ENCODE results near the gene ANAPC5.
"Not testable (repeated sequence)": the region's sequence is repeated elsewhere in the genome, so short reads cannot be mapped to it uniquely, and the experiment has no call there.

The ANAPC5 gene, protein sequence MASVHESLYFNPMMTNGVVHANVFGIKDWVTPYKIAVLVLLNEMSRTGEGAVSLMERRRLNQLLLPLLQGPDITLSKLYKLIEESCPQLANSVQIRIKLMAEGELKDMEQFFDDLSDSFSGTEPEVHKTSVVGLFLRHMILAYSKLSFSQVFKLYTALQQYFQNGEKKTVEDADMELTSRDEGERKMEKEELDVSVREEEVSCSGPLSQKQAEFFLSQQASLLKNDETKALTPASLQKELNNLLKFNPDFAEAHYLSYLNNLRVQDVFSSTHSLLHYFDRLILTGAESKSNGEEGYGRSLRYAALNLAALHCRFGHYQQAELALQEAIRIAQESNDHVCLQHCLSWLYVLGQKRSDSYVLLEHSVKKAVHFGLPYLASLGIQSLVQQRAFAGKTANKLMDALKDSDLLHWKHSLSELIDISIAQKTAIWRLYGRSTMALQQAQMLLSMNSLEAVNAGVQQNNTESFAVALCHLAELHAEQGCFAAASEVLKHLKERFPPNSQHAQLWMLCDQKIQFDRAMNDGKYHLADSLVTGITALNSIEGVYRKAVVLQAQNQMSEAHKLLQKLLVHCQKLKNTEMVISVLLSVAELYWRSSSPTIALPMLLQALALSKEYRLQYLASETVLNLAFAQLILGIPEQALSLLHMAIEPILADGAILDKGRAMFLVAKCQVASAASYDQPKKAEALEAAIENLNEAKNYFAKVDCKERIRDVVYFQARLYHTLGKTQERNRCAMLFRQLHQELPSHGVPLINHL

DNA sequence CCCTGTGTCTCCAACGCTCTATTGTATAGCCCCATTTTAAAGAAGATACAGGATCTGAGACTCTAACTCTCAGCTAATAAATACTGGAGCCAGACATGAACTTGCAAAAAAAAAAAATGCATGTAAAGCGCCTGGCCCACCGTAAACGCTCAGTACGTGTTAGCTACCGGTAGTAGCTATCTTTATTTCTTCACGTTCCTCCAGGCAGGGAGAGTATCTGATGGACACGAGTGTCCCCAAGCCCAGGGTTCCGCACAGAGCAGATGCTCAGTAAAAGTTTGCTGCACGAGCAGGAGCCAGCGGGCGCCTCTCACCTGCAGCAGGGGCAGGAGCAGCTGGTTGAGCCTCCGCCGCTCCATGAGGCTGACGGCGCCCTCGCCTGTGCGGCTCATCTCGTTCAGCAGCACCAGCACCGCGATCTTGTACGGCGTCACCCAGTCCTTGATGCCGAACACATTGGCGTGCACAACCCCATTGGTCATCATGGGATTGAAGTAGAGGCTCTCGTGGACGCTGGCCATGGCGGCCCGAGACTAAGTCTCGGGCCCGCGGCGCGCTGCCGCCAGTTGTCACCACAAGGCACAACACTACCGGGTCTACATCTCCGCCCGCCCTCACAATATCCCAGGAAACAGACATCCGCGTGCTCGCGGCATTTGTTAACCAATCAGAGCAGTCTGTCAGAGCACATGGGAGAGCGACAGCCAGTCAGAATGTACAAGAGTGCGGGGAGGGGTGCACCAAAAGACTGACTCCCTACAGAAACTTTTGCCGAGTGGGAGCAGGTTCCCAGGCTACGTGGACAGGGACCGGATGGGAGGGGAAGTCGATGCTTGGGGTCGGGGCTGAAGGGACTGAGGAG lies at the start of gene ANAPC5:
Gene ANAPC5, minus strand, starts transcription at position 592 of the 862 bp plus-strand sequence. Its CDS starts 71 bp downstream, at position 521.
- peak; percentile 91 for DNase-seq

DNA sequence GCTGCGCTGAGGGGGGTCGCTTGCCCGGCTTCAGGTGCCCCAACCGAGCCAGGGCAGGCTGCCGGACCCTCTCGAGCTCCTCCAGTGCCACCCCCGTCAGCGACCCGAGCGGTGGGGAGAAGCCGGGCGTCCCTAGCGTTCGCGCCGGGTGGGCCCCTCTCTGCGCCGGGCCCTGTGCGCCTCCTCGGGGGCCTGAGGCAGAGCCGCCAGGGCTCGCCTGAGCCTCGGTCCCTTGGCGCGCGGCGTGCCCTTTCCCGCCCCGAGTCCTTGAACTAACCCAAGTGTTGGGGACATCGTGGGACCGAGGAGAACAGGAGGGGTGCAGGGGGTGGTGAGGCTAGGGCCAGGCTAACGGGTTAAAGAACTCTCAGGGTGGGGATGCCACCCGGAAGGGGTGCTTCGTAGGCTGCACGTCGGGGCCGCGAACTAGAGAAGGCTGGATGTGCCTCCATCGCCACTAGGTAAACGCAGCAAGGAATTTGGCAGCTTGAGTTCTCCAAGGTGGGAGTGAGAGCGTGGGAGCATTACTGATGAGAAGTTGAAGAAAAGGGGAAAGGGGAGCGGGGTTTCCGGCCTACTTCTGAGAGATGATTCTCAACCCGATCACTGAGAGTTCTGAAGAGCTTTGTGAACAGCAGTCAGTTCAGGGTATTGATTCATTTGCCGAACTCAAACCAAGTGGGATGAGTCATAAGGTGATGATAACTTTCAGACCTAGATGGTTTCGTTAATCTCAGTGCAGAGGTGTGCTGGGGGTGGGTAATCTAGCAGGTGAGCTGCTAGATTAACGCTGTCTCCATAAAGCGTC lies 48.3 kb upstream of the ANAPC5 start:
- DNase-seq: peak; percentile 20

DNA sequence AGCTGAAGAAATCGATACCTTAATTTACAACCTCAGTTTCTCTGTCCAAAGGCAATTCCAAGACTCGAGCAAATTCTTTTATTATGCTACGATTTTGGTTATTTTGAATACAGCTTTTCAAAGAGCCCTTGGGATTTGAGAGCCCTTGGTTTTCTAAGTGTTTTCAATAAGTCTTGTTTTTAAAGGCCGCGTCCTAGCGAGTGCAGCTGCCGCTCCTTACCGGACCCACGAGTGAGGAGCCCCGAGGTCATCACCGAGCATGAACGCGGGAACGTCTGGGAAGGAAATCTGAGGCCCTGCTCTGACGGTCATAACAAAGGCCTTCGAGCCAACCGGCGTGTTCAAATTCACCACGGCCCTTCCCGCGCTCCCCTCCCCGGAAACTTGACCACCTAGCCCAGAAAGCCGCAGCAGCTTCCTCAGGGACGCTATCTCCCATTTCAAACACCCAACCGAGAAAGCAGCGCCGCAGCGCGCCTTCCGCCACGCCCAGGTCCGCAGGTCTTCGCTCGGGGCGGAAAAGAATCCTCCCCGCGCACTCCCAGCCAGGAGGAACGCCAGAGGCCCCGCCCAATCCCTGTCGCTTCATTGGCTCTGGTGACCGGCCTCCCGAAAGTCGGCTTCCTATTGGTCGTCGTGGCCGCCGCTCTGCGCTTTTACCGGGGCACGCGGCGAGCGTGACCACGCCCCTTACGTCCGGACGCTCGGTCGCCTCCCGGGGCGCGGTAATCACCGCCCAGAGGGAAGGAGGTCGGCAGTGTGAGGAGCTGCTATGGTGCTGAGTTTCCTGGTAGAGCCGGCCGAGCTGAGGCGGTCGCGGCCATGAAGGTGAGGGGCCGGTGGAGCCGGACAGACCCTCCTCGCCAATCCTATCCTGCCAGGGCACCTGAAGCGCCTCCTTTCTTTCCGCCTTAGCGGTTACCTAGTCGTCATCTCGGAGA lies 47.5 kb upstream of the ANAPC5 start, which contains the start of gene RNF34:
Gene RNF34, plus strand, starts transcription at position 728 of the 941 bp plus-strand sequence. Its CDS starts 95 bp downstream, at position 823.
- DNase-seq: peak; percentile 96

DNA sequence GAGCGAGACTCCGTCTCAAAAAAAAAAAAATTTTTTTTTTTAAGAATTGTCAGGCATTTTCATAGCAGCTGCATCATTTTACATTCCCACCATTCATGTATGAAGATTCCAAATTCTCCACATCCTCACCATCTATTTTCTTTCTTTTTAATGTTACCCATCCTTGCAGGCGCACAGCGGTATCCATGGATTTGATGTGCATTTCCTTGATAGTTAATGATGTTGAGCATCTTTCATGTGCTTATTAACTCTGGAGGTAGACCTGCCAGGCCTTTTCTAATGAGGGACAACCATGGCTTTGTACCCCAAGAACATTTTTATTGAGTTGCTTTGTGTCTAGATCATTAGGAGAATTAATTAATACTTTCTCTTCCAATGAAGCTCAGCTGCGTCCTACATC lies 46.1 kb upstream of the ANAPC5 start:
- DNase-seq: no peak

DNA sequence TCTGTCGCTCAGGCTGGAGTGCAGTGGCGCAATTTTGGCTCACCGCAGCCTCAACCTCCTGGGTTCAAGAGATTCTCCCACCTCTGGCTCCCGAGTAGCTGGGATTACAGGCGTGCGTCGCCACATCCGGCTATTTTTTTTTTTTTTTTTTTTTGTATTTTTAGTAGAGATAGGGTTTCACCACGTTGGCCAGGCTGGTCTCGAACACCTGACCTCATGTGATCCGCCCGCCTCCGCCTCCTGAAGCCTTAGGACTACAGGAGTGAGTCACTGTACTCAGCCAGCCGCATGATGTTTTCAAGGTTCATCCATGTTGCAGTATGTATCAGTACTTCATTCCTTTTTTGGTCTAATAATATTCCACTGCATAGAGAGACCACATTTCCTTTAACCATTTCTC lies 45.3 kb upstream of the ANAPC5 start:
- no peak for DNase-seq

DNA sequence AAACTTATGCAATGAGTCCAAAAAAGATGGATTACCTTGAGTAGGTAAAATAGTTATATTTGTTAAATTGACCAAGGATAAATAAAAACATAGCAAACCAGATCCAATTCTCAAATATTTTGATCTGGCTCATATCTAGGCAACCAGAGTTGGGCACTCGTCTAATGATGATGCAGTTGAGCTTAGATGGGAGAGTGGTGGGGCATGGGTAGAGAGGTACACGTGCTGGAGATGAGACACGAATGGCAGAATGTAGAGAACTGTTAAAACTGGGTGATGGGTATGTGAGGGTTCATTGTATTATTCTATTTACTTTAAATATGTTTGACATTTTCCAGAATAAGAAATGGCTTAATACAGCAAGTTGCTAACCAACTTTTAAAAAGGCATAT lies 40.1 kb upstream of the ANAPC5 start:
- DNase-seq: no peak

DNA sequence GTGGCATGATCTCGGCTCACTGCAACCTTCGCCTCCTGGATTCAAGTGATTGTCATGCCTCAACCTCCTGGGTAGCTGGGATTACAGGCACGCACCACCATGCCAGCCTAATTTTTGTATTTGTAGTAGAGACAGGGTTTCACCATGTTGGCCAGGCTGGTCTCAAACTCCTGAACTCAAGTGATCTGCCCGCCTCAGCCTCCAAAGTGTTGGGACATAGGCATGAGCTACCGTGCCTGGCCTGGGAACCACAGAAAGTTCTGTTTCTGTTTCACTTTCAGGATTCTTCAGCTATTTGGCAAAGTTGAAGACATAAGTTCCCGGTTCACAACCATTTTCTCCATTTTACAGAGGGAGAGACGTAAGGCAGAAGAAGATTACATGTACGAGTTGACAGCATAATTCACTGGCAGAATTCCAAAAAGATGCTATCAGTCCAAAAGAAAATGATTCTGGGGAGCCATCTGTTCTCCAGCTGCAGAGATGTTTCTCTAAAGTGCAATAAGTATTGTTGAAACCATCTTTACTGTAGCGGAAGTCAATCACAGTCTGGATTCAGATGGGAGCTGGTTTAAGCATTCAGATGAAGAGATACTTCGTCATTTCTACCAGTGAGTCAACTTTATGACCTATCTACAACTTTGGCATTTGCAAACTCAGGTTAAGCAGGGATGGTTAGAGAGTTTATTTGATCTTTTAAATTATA lies 39.6 kb upstream of the ANAPC5 start:
- no peak for DNase-seq

DNA sequence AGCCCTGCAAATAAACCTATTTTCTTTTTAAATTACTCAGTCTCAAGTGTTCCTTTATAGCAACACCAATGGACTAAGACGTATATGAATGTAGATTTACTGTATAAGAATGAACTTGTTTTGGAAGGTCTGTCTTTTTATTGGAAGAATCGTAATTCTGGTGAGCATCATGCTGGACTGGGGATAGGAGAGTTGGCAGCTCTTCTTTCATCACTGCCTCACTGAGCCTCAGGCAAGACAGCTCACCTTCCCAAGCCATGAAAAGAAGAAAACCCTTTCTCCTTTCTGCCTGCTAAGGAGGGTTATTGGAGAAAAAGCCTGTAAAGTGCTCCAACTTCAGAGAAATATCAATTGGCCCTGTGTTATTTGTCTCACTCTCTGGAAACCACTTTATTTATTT lies 38.6 kb upstream of the ANAPC5 start:
- no peak for DNase-seq

DNA sequence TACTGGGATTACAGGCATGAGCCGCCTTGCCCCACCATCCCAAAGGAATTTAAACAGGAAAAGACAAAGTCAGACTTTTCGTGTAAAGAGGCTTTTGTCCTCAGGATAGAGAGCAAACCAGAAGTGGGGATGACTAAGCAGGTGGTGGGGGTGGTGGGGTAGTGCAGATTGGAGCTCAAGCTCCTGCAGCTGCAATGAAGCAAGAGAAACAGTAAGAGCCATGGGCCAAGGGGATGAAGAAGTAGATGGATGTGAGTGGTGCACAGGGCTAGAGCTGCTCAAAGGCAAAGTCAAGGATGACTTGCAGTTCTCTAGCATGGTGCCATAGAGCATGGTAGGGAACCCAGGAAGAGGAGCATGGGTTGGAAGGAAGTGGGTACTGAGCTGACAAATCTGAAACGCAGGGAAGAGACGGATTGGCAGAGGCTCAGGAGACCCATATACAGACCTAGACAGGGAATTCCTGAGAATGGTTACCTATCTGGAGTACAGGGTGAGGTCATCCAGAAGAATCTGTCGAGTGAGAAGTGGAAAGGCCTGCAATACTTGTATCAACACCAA lies 36.3 kb upstream of the ANAPC5 start:
- DNase-seq: no peak

DNA sequence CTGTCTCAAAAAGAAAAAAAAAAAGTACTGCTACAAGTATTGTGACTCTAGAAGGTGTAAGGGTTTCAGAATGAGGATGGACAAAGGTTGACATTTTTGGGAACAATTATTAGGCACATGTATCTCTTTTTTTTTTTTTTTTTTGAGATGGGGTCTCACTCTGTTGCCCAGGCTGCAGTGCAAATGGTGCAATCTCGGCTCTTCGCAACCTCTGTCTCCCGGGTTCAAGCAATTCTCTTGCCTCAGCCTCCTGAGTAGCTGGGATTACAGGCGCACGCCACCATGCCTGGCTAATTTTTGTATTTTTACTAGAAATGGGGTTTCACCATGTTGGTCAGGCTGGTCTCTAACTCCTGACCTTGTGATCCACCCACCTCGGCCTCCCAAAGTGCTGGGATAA lies 32.7 kb upstream of the ANAPC5 start:
- not testable (repeated sequence) for DNase-seq

DNA sequence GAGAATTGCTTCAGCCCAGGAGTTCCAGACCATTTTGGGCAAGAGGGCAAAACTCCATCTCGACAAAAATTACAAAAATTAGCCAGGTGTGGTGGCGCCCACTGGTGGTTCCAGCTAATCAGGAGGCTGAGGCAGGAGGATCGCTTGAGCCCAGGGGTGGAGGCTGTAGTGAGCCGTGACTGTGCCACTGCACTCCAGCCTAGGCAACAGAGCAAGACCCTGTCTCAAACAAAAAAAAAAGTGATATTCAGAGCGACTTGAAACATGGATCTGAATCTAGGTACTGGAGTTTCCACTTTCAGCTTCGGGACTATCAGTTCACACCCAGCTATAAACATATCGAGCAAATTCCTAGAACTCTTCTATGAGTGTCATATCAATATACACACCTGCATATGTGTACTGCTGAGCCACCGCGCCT lies 31.4 kb upstream of the ANAPC5 start:
- DNase-seq: no peak

DNA sequence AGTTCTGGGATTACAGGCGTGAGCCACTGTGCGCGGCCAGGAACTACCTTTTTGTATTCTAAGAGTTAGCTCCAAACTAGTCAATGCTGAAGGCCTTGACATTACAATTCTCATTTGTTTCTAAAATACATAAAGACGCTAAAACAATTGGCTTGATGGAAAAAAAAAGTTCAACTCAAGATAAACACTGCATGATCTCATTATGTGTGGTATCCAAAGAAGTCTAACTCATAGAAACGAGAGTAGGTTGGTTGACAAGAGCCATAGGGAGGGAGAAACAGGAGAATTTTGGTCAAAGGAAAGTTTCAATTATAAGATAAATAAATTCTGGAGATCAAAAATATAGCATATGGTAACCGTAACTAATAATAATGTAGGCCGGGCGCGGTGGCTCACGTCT lies 27.7 kb upstream of the ANAPC5 start:
- DNase-seq: no peak

DNA sequence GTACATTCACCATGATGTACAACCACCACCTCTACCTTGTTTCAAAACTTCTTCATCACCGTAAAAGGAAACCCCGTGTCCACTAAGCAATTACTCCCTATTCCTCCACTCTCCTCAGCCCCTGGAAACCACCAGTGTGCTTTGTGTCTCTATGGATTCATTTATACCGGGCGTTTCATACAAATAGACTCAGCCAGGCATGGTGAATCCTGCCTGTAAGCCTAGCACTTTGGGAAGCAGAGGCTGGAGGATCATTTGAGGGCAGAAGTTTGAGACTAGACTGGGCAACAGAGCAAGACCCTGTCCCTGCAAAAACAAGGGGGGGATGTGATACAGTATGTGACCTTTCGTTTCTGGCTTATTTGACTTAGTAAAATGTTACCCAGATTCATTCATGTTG lies 26.5 kb upstream of the ANAPC5 start:
- DNase-seq: no peak

DNA sequence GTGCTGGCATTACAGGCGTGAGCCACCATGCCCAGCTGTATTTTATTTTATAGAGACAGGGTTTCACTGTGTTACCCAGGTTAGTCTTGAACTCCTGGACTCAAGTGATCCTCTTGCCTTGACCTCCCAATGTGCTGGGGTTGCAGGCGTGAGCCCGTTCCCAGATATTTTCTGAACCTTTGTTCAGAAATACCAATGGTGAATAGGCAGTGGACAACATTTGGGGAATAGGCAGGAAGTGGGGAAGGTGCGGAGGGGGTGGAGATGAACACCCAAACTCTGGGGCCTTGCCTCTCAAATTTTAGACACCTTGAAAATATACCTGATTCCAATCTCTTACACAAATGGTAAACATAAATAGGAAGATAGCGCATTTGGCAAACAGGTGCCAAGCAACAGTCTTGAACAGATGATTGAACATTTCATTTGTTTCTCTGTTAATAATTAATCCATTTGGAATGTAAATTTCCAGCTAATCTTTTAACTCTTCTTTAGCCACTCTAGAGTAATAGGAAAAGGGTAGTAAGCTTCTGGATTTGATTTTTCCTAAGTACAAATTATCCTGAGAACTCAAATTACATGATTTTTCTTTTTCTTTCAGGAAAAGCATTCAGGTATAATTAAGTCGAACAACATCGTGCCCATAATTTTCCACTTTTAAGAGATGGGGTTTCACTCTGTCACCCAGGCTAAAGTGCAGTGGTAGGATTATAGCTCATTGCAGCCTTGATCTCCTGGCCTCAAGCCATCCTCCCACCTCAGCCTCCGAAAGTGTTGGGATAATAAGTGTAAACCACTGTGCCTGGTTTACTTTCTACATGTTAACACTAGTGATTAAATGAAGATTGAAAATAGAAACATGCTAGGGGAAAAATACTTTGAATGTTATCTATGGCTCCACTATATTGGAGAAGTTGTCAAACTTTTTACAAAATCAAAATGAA lies 24.8 kb upstream of the ANAPC5 start:
- no peak for DNase-seq

DNA sequence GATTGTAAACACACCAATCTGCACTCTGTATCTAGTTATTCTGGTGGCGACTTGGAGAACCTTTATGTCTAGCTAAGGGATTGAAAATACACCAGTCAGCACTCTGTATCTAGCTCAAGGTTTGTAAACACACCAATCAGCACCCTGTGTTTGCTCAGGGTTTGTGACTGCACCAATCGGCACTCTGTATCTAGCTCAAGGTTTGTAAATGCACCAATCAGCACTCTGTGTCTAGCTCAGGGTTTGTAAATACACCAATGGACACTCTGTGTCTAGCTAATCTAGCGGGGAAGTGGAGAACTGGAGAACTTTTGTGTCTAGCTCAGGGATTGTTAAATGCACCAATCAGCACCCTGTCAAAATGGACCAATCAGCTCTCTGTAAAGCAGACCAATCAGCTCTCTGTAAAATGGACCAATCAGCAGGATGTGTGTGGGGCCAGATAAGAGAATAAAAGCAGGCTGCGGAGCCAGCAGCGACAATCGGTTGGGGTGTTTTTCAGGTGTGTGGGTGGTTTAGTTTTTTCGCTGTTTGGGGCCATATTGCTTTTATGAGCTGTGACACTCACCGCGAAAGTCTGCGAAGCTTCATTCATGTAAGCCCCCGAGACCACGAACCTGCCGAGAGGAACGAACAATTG lies 22.9 kb upstream of the ANAPC5 start:
- not testable (repeated sequence) for DNase-seq

DNA sequence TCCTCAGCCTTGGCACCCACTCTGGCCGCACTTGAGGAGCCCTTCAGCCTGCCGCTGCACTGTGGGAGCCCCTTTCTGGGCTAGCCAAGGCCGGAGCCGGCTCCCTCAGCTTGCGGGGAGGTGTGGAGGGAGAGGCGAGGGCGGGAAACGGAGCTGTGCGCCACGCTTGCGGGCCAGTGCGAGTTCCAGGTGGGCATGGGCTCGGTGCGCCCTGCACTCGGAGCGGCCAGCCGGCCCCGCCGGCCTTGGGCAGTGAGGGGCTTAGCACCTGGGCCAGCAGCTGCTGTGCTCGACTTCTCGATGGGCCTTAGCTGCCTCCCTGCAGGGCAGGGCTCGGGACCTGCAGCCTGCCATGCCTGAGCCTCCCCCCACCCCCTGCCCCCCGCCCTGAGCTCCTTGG lies 22.1 kb upstream of the ANAPC5 start:
- DNase-seq: not testable (repeated sequence)

DNA sequence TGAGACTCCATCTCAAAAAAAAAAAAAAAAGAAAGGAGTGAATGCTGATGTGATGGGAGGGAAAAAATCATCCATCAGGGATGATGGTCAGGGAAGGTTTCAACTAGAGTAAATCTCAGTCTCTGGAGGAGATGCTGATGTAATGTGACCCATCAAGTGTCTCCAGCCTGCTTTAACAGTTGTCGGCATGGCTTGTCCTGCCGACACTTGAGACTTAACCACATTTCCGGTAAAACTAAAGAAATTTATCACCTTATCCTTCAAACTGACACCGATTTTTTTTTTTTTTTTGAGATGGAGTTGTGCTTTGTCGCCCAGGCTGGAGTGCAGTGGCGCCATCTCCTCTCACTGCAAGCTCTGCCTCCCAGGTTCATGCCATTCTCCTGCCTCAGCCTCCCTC lies 21.5 kb upstream of the ANAPC5 start:
- DNase-seq: no peak

DNA sequence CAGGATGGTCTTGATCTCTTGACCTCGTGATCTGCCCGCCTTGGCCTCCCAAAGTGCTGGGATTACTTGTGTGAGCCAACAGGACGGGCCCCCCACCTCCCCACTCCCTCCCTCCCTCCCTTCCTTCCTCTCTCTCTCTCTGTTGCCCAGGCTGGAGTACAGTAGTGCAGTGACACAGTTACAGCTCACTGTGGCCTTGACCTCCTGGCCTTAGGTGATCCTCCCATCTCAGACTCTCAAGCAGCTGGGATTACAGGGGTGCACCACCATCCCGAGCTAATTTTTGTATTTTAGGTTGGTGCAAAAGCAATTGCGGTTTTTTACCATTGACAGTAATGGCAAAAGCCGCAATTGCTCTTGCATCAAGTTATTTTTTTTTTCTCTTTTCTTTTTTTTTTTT lies 19.2 kb upstream of the ANAPC5 start:
- no peak for DNase-seq
